ENCODE data around the gene ZDHHC17.

ZDHHC17 gene

DNA sequence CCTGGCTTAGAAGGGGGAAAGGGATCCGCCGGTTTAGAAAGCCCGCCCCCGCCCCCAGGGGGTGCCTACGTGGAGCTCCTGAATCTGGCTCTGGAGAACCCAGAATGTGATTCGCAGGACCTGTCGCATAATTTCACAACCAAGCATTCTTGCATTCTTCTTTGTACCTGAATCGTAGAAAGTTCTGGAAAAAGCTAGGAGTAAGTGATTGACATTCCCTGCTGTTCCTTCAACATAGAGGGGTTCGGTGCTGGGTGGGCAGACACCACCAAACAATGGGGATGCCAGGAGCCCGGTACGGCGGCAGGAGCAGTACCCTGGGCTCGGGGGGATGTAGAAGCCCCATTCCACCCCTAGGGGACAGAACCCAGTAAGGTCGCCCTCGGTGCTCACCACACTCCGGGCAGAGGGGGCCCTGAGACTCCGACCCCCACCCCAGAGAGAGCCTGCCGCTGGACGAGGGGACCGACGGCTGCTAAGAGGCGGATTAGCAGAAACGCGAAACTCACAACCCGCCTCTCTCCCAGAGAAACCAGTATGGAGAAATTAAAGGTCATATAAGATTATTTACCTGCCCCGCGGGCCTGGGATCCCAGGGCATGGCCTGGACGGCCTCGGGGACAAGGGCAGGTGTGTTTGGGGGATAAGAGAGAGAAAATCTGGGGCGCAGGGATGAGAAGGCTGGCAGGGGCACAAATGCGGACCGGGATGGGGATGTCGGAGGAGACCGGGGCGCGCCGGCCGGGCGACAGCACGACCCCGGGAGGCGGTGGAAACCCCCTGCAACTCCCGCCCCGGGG, 114.4 kb downstream of the ZDHHC17 start:
- no peak for DNase-seq (ENCODE audit: low read depth)

GRCh38 chr12:76878899-76879709, 115.2 kb downstream of the ZDHHC17 start, which contains the start of gene CSRP2:
CSRP2 (minus strand) TSS chr12:76879019; CDS start chr12:76866260, 12,759 bp downstream.
- DNase-seq (ENCODE audit: low read depth): peak; percentile 68

DNA sequence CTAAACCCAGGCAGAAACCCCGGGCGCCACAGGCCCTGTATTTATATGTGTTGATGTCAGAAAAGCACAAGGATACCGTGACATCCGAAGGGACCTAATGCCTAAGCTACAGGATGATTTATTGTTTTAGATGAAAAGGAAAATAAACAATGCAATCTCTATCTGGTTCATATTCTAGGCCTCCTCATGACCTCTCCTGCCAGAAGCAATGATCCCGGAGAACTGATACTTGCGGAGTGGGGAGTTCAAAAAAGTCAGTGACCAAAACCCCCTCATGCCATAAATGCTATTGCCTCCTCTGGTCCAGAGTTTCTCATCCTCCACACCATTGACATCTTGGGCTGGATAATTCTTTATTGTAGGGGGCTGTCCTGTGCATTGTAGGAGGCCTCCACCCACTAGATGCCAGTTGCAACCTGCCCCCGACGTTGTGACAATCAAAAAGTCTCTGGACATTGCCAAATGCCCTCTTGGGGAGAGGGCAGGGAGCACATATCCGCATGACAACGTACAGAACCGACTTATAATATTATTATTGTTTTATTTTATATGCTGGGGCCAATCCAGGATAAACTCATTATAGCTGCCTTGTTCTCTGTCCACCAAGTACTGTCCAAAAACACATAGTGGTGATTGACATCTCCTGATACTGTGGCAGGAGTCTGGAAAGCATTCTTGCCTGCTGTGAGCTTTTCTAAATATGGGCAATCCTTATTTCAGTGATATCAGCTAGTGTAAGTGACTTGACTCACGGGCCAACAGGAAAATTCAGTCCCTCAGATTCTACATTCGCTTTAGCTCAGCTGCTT, 116.0 kb downstream of the ZDHHC17 start:
- no peak for DNase-seq (ENCODE audit: low read depth)

- DNase-seq (ENCODE audit: low read depth): no peak
Measured at GRCh38 chr12:76880519-76881023, 116.7 kb downstream of the ZDHHC17 start.

DNA sequence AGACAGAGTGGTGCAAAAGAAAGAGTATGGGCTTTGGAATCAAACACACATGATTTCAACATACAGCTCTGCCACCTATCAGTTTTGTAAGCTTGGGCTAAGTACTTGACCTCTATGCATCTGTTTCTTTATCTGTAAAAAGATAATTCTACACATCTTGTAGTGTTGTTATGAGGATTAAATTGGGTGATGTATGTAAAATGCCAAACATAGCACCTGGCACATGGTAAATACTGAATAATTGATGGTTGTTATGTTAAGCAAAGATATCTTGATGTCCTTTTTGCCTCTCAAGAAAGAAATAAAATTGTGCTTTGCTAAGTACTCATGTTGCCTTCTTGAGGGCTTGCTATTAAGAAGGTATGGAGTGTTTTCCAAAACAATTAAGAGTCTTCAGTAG, 117.2 kb downstream of the ZDHHC17 start:
- DNase-seq (ENCODE audit: low read depth): no peak

- no peak for DNase-seq (ENCODE audit: low read depth)
Measured at GRCh38 chr12:76882367-76882766, 118.5 kb downstream of the ZDHHC17 start.

DNA sequence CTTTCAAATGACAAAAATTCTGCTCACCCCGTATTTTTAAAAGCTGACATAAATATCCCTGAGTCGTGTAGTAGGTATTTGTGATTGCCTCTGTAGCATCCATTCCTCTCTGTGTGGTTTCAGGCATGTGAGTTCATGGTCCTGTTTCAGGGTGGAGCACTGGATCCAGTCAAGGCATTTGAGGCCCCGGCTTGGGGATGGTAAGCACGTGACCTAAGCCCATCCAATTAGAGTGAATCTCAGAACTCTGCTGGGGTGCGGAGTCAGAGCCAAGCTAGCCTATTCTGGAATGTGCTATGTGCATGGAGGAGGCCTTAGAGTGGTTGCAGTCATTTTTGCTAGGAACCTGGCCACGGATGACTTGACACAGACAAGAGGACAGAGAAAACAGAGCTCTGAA, 119.2 kb downstream of the ZDHHC17 start:
- DNase-seq (ENCODE audit: low read depth): no peak

GRCh38 chr12:76883811-76884210, 119.9 kb downstream of the ZDHHC17 start:
- DNase-seq (ENCODE audit: low read depth): no peak

GRCh38 chr12:76888775-76889174, 124.9 kb downstream of the ZDHHC17 start:
- no peak for DNase-seq (ENCODE audit: low read depth)

DNA sequence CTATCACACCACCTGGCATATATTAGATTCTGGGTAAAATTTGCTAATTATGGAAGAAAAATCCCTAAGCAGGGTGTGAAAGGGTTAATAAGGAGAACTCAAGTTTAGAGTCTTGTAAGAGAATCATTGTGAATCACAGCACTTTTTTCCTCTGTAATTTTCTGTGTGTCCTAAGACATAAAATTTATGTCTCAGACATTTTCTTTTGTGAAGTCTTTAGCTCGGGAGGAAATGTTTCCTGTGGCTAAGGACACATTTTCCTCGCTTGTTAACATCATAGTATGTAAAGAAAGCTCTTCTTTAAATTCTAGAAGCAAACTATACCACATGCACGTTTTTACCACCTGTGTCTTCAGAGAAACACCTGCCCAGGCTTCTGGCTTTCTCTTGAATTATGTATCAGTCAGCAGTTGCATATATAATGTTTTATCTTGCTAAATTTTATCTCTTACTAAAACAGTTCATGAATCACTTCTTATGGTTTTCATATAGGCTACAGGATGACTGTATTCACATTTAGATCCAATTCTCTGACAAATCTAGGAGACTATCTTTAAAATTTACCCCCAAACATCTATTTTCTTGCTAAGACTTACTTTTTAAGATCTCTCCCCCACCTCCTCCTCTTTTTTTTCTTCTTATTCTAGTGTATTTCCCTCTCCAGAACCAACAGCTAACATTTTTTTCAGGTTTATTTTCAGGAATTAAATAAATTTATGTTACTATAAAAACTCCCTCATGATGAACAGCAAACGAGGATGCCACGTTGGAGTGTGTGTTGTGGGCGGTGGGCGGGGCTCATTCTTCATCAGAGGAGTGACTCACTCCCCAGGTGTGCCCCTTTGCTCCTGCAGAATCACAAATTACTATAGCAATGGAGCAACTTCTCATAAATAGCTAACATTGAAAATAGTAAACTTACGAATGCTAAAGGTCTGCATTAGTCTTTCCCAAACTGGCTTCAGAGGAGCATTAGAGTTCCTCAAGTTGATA, 126.5 kb downstream of the ZDHHC17 start:
- peak; percentile 50 for DNase-seq (ENCODE audit: low read depth)

DNA sequence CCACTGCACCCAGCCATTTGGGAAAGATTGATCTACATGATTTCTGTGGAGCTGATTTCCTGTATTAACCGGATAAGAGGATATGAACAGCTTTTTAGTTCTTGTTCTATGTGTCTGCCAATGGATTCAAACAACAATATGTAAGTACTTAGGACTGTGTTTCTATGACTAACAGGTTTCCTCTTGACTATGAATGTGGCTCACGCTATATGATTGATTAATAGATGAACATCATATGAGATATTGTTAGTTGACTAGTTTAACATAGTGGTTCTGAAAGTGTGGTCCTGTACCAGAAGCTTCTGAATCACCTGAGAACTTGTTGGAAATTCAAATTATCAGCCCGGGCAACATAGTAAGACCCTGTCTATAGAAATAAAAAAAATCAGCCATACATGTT, 127.7 kb downstream of the ZDHHC17 start:
- DNase-seq (ENCODE audit: low read depth): no peak

- DNase-seq (ENCODE audit: low read depth): no peak
Measured at GRCh38 chr12:76895796-76896195, 131.9 kb downstream of the ZDHHC17 start.

DNA sequence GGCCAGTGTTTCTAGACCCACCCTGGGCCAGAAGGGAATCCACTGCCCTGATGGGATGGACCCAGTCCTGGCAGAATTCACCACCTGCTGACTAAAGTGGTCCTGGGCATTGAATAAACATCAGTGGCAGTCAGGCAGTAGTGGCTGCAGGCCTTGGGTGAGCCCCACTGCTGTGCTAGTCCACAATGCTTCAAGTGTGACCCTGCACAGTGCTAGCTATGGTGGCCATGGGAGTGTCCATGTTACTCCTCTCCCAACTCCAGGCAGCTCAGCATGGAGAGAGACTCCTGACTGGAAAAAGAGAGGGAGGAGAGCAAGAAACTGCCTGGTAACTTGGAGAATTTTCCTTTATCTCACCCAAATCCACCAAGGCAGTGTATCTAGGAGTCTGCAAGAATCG, 132.4 kb downstream of the ZDHHC17 start:
- no peak for DNase-seq (ENCODE audit: low read depth)

DNA sequence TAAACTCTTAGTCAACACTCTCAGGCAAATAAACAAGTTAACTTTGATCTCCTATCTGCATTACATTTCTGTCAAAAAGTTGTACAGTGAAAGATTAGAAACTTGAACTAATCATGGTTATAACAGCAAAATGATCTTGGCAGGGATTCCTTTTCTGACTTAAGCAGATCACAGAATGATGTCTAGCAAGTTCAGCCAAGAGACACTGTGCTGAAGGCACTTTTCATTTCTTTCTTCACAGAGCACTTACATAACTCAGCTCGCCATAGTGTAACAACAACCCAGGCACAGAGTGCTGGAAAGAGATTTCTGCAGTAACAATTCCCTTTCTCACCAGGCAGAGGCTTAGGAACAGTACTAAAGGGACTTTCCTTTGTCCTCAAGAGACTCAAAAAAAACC, 134.5 kb downstream of the ZDHHC17 start:
- no peak for DNase-seq (ENCODE audit: low read depth)

DNA sequence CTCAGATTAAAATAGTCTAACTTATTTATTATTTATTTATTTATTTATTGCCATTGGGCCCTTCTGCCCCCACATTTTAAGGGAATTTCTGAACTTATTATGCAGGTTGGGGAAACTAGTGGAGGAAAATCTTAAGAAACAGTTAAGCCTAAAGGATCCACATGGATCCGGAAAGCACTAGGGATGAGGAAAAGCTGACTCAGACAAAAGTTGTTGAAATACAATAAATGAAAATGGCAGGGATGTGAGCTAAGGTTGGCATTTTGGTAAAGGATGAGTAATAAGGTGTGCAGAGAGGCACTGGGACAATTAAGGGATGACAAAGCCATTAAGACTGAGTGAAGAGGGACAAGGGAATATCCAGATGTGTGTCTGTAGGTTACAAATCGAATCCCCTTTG, 135.6 kb downstream of the ZDHHC17 start:
- DNase-seq (ENCODE audit: low read depth): no peak

DNA sequence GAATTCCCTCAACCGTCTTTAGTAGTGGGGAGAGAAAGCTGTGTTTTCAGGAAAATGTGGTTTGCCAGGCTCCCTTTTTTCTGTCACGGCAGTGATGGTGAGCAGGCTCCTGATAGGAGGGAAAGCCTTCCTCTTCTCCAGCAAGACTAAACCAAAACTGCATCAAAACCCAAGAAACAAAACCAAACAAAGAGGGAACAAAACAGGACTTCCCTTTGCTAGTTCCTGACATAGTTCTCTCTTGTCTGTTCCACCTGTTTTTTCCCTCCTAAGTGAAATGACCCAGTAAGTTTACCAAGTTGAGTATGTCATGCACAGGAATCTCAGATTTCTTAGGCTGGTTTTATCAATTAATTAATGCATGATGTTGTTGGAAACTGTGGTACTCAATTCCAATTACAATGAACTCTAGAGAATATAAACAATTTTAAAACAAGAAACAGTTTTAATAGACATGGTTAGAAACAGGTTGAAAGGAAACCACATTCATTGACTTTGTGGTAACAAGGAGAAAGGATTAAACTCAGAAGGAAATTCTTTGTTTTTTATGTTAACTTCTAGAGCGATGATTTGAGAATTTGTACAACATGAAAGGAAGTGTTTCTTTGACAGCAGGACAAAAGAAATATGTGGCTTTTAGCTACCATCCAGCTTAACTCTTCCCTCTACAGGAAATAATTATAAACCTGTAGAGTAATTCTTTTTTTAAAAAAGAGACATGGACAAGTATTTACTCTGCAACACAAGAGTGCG, 137.9 kb downstream of the ZDHHC17 start:
- no peak for DNase-seq (ENCODE audit: low read depth)
